Adrenal gland (tissue), 5 donors: Measurements from ENCODE around the gene PGBD5.

Source experiments
- CTCF ChIP-seq, 6 experiments: fragments of 450-650 bp in 4 of 6; fragments of 200-600 bp in 2 of 6; sonication (generic) in 1 of 6; IDR thresholded peaks; 1 replicate in 5 of 6; 2 replicates in 1 of 6; pipeline versions ENCODE4 v1.5.1 to v1.8.0; 2016 to 2021; ENCODE audit warnings: antibody characterized with exemption in 6 of 6, mild to moderate bottlenecking in 2 of 6, moderate library complexity in 1 of 6
- POLR2A ChIP-seq, 2 donors: fragments of 450-650 bp; IDR thresholded peaks; one replicate each; pipeline ENCODE4 v1.6.1; 2017; ENCODE audit warnings: antibody characterized with exemption in 2 of 2, mild to moderate bottlenecking in 2 of 2, moderate library complexity in 1 of 2
- donor health status: DM: no; HTN: no; CAD: no.

GRCh38 chr1:230431527-230431926, 5.4 kb upstream of the PGBD5 start:
- TF ChIP-seq CTCF (IDR thresholded peaks at IDR 0.05) (no peak), POLR2A (IDR thresholded peaks at IDR 0.05) (no peak)
